ENCODE measurements around the gene FLOT1. TPM values are rescaled to one million over a fixed set of nuclear protein-coding genes. Genes with fewer than 3 reads are reported as not detected.
A peak's percentile ranks its signal among the peaks of the same experiment; 100 is the strongest.

FLOT1 gene
- total RNA-seq, 1 donor from 2014 or later: 80.3 TPM

DNA sequence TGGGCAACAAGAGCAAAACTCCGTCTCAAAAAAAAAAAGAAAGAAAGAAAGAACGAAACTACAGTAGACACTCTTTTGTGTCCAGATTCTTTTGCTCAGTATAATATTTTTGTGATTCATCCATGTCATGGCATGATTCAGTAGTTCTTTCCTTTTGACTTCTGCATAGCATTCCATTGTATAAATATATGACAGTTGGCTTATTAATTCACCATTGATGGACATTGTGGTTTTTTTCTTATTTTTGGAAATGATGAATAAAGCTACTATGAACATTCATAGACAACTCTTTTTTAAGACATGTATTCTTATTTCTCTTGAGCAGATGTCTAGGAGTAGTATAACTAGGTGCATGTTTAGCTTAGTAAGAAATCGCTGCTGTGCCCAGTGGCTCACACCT lies 12.1 kb upstream of the FLOT1 start:
- no peaks in the 10 kb centered on the region for H4K20me1 ChIP-seq (ENCODE audit: low read depth)
- Mint-ChIP-seq H3K27me3 (ENCODE audit: insufficient read depth, low read depth) (peaks cover 14% of the 10 kb centered on the region), H3K4me3 (no peak overlapping the region), H3K9me3 (peaks cover 2% of the 10 kb centered on the region), H3K27ac (no peak overlapping the region), H3K36me3 (no peaks in the 10 kb centered on the region), H3K4me1 (peaks cover 13% of the 10 kb centered on the region)
- no peaks in the 10 kb centered on the region for H3K4me1 ChIP-seq
- no peaks in the 10 kb centered on the region for H3K27me3 ChIP-seq
- H3K4me2 ChIP-seq: no peak overlapping the region
- no peak for DNase-seq (ENCODE audit: low spot score)
- TF ChIP-seq EZH2phosphoT487 (IDR thresholded peaks at IDR 0.05) (no peak), EZH2 (IDR thresholded peaks at IDR 0.05) (no peak)
- TF ChIP-seq, protein P1, sequence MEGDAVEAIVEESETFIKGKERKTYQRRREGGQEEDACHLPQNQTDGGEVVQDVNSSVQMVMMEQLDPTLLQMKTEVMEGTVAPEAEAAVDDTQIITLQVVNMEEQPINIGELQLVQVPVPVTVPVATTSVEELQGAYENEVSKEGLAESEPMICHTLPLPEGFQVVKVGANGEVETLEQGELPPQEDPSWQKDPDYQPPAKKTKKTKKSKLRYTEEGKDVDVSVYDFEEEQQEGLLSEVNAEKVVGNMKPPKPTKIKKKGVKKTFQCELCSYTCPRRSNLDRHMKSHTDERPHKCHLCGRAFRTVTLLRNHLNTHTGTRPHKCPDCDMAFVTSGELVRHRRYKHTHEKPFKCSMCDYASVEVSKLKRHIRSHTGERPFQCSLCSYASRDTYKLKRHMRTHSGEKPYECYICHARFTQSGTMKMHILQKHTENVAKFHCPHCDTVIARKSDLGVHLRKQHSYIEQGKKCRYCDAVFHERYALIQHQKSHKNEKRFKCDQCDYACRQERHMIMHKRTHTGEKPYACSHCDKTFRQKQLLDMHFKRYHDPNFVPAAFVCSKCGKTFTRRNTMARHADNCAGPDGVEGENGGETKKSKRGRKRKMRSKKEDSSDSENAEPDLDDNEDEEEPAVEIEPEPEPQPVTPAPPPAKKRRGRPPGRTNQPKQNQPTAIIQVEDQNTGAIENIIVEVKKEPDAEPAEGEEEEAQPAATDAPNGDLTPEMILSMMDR (IDR thresholded peaks at IDR 0.05): no peak
- no peaks in the 10 kb centered on the region for H3F3A ChIP-seq (ENCODE audit: low read depth)
- H3K9ac ChIP-seq: no peak overlapping the region
- H2AFZ ChIP-seq (replicated peaks): no peak overlapping the region
- no peaks in the 10 kb centered on the region for H3K36me3 ChIP-seq
- H3K27ac ChIP-seq: no peak overlapping the region
- H3K79me2 ChIP-seq (ENCODE audit: low read depth): no peaks in the 10 kb centered on the region
- H3K9me3 ChIP-seq (ENCODE audit: low read depth): no peaks in the 10 kb centered on the region
- no peak overlapping the region for H3K4me3 ChIP-seq

DNA sequence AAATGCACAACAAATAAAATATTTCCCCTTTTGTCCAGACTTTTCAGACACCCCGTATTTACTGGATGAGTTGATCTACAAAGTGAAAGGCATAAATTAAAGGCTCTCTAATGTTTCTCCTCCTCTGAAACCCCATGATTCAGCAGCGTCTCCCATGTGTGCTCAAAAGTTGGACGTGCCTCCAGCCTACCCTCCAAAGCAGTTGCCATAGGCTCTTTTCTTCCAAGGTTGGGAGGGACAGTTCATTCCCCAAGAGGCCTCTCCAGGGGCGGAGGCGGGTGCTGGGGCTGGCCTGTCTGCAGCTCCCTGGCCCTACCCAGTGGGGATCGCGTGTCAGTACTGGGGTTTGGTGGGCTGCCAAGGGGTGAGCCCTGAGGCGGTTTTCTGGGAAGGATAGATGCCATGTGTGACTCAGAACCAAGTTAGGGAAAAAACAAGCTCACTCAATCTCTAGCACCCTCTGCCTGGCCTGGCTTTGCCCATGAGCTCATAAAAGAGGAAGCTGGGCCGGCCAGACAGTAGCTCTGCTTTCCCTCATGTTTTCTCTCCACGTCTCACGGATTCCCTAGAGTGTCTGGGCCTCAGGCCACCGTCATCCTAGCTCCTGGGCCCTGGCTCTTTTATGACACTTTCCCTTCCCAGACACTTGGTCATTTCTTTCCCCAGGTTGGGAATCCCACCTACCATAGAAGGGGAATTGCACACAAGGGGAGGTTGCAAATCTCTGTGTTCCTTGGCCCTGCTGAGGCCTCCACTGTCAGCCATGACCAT lies 9.9 kb upstream of the FLOT1 start:
- no peak for DNase-seq (ENCODE audit: low spot score)
- H3K4me1 Mint-ChIP-seq: peaks cover 16% of the 10 kb centered on the region
- Histone ChIP-seq H3K27me3 (no peaks in the 10 kb centered on the region), H3F3A (ENCODE audit: low read depth) (no peaks in the 10 kb centered on the region), H3K4me2 (no peak overlapping the region), H3K36me3 (no peaks in the 10 kb centered on the region), H2AFZ (replicated peaks) (no peak overlapping the region), H3K27ac (no peak overlapping the region), H4K20me1 (ENCODE audit: low read depth) (no peaks in the 10 kb centered on the region), H3K4me3 (no peak overlapping the region), H3K9me3 (ENCODE audit: low read depth) (no peaks in the 10 kb centered on the region), H3K9ac (no peak overlapping the region), H3K4me1 (no peaks in the 10 kb centered on the region), H3K79me2 (ENCODE audit: low read depth) (no peaks in the 10 kb centered on the region)
- no peaks in the 10 kb centered on the region for H3K36me3 Mint-ChIP-seq
- TF ChIP-seq EZH2 (IDR thresholded peaks at IDR 0.05) (no peak), EZH2phosphoT487 (IDR thresholded peaks at IDR 0.05) (no peak)
- TF ChIP-seq, protein P1 (IDR thresholded peaks at IDR 0.05): no peak
- peak overlapping the region; percentile 17 for H3K27ac Mint-ChIP-seq
- no peak overlapping the region for H3K4me3 Mint-ChIP-seq
- no peaks in the 10 kb centered on the region for H3K9me3 Mint-ChIP-seq
- peaks cover 4% of the 10 kb centered on the region for H3K27me3 Mint-ChIP-seq (ENCODE audit: insufficient read depth, low read depth)

DNA sequence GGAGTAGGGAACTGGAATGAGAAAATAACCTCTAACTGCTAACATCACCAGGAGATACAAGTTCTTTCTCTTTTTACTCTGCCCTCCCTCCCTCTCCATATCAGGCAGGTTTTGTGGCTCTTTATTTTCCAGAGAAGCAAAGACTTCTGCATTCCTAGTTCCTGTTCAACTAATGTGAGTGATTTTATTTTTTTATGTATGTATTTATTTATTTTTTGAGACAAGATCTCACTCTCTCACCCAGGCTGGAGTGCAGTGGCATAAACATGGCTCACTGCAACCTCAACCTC lies 7.8 kb upstream of the FLOT1 start:
- Mint-ChIP-seq H3K9me3 (no peaks in the 10 kb centered on the region), H3K27me3 (ENCODE audit: insufficient read depth, low read depth) (peaks cover 4% of the 10 kb centered on the region), H3K4me1 (peaks cover 20% of the 10 kb centered on the region), H3K36me3 (no peaks in the 10 kb centered on the region), H3K27ac (no peak overlapping the region), H3K4me3 (no peak overlapping the region)
- no peaks in the 10 kb centered on the region for H3K9me3 ChIP-seq (ENCODE audit: low read depth)
- DNase-seq (ENCODE audit: low spot score): no peak
- no peaks in the 10 kb centered on the region for H3K79me2 ChIP-seq (ENCODE audit: low read depth)
- no peaks in the 10 kb centered on the region for H3K4me1 ChIP-seq
- no peaks in the 10 kb centered on the region for H3K27me3 ChIP-seq
- no peaks in the 10 kb centered on the region for H3F3A ChIP-seq (ENCODE audit: low read depth)
- TF ChIP-seq EZH2 (IDR thresholded peaks at IDR 0.05) (no peak), EZH2phosphoT487 (IDR thresholded peaks at IDR 0.05) (no peak)
- TF ChIP-seq, protein P1 (IDR thresholded peaks at IDR 0.05): no peak
- no peaks in the 10 kb centered on the region for H3K36me3 ChIP-seq
- no peak overlapping the region for H3K4me3 ChIP-seq
- H3K9ac ChIP-seq: no peak overlapping the region
- H3K4me2 ChIP-seq: no peak overlapping the region
- H4K20me1 ChIP-seq (ENCODE audit: low read depth): no peaks in the 10 kb centered on the region
- no peak overlapping the region for H2AFZ ChIP-seq (replicated peaks)
- H3K27ac ChIP-seq: no peak overlapping the region
